HG02623 (cell line): ENCODE measurements around the gene BBOX1.

Experiments
- ATAC-seq: cut with Tn5 transposase; IDR thresholded peaks from one replicate; pipeline ENCODE4 v1.9.1; 2021; ENCODE audit warnings: moderate library complexity; ENCODE audit not compliant: unreplicated experiment

BBOX1 gene

DNA sequence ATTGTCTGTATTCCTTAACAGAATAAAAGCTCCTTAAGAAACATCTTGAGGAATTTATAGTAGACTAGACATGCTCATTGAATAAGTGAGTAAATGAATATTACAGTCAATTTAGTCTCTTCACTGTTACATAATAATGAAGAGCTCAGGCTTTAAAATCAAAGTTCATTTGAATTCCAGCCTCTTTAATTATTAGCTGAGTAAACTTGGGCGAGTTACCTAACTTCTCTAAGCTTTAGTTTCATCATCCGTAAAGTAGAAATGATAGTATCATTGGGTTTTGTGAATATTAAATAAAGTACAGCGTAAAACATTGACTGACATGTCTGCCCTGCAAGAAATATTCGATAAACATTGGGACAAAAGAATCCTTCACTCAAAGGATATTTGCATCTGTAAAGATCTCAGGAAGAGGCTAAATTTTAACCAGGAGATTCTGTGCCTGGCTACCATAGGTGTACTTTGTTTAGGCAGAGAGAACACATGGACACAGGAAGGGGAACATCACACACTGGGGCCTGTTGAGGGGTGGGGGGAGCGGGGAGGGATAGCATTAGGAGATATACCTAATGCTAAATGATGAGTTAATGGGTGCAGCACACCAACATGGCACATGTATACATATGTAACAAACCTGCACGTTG is 15.2 kb upstream of the BBOX1 start:
- ATAC-seq = no peak

GRCh38 chr11:27025957-27026733 is 14.5 kb upstream of the BBOX1 start:
- ATAC-seq = no peak

DNA sequence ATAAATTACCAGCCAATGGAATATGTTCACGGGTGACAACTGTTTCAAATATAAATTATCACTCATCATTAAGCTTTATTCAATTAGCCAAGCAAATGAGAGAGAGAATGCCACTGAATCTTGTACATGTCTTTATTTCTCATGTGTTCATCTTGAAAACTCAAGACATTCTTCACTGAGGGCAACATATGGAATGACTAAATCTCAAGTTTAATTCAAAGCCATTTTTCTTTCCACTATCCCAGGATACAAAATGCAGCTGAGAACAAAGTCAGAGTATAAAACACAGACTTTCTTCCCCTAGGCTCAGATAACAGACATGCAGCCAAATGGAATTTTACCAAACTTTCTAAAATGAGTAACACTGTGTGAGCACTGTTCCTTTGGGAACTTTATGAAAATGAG is 12.1 kb upstream of the BBOX1 start:
- ATAC-seq = no peak

GRCh38 chr11:27029966-27030365 is 10.6 kb upstream of the BBOX1 start:
- no peak for ATAC-seq

DNA sequence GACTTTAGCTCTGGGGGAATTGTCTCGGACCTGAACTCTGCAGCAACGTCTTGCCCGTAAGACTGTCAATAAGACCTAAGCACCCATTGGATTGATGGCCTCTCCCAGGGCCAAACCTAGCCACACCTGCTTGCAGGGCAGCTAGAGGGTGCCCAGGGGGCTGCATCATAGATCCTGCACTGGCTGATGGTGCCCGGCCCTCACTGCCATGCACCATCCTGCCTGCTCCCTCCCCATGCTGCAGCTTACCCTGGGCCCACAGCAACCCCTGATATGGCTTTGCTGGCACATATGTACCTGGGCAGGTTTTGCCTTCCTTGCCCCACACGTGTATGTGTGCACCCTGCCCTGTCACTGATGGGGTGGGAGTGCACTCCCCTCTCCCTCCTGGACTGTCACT is 8.9 kb upstream of the BBOX1 start:
- ATAC-seq = no peak

GRCh38 chr11:27039873-27040272 is 742 bp upstream of the BBOX1 start:
- ATAC-seq = no peak

- ATAC-seq = no peak
Measured at GRCh38 chr11:27041141-27041899, 705 bp downstream of the BBOX1 start.

- ATAC-seq = no peak
Measured at GRCh38 chr11:27046956-27047355, 6.3 kb downstream of the BBOX1 start.

GRCh38 chr11:27052668-27053067 is 12.1 kb downstream of the BBOX1 start:
- no peak for ATAC-seq

DNA sequence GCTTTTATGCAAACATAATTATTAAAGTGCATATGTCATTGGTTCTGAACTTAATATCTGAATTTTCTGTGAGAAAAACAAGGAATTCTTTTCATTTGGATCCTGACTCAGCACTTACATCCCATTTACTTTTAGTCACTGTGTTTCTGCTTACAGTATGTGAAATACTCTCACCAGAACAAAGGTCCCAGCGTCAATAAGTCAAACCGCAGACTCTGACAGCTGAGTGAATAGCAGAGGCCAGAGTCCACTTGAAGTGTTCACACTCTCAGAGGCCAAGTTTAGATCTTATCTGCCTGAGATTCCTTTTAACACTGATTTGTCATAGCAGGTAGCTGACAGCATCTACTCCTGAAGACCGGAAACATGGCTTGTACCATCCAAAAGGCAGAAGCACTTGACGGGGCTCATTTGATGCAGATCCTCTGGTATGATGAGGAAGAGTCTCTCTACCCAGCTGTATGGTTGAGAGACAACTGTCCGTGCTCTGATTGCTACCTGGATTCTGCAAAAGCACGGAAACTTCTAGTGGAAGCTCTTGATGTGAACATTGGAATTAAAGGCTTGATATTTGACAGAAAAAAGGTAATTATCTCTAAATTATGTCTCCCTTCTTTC is 14.6 kb downstream of the BBOX1 start:
- no peak for ATAC-seq

DNA sequence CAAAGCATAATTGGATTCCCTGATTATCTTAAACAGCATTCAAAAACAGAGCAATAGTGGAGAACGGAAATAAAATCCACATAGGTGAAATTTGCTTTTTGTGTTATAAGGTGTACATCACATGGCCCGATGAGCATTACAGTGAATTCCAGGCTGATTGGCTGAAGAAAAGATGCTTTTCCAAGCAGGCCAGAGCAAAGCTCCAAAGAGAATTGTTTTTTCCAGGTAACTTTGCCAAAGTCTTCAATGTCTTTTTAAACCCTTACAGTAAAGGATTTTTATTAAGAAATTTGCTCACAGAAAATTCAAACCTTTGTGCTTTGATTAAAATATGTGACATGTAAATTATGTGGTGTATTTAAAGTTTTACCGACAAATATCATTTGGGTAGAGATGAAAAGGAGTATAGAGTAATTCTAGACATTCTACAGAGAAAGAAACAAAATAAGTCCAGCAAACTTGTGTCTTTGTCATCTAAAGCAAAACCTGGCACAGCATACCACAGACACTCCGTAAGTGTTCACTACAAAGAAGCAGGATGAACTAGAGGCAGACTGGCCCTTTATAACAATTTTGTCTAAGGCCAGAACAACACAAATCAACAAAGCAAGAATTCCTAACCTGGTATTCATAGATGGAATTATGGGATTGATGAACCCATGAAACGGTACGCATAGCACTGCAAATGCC is 16.6 kb downstream of the BBOX1 start:
- ATAC-seq = no peak

- ATAC-seq = no peak
Measured at GRCh38 chr11:27058456-27058855, 17.8 kb downstream of the BBOX1 start.

GRCh38 chr11:27059431-27059830 is 18.8 kb downstream of the BBOX1 start:
- no peak for ATAC-seq

- ATAC-seq = no peak
Measured at GRCh38 chr11:27060816-27061460, 20.3 kb downstream of the BBOX1 start.

DNA sequence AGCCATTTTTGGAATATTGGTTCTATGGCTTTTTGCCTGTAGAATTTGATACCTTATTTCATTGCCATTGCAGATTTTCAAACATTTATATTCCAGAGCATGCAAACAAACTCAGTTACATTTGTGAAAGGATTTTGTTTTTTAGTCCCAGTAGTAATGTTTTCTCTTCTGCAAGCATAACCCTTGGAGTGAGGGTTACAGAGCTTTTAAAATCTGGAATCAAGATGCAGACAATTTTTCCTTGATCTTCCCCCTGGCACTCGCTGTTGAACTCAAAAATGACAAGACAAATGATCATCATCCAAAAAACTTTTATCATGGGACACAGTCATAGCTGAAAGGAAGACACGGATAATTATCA is 20.8 kb downstream of the BBOX1 start:
- ATAC-seq = no peak

DNA sequence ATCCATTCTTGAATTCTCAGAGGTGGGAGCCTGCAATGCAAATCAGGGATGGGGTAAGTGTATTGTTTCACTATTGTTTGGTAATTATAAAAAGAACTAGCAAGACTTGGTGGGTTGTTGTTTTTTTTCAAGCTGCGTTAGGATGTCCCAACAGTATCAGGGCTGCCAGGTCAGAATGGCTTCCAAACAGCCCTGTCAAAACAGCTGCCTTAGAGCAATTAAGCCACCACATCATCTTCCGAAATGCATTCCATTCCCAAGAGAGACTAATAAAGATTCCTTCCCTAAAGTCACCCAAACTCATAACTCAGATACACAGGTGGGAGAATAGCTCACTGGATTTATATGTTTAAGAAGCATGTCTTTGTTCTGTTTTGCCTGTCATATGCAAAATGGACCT is 23.5 kb downstream of the BBOX1 start:
- ATAC-seq = no peak

- ATAC-seq = no peak
Measured at GRCh38 chr11:27075192-27075591, 34.6 kb downstream of the BBOX1 start.

DNA sequence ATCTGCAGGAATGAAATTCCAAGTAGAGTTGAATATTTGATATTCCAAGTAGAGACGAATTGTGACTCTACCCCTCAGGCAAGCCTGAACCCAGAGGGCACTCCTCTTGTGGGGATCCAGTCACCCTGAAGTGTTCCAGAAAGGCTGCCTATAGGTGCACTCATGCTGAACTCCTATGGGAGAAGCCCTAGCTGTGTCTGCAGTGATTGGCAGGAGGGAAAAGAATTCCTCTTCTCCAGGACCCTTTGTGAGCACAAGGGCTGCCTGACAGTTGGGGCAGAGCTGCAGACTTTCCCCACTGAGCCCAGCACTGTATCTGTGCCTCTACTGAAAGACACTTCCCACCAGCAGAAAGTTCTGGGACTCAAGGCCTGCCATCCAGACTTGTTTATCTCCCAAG is 35.0 kb downstream of the BBOX1 start:
- no peak for ATAC-seq

- ATAC-seq = no peak
Measured at GRCh38 chr11:27076121-27076589, 35.5 kb downstream of the BBOX1 start.

DNA sequence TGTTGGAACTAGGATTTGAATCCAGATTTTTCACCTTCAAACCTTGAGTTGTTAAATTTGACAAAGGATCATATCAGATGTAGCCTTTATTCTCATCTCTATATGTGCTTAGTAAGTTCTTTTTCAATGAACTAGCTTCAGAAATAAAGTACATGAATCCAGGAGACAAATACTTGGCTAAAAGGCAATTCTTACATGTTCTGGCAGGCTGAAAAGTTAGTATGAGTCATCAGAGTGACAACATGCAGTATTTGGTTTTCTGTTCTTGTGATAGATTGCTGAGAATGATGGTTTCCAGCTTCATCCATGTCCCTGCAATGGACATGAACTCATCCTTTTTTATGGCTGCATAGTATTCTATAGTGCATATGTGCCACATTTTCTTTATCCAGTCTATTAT is 40.4 kb downstream of the BBOX1 start:
- ATAC-seq = no peak
